Measurements from ENCODE around the gene INPP5K.
A peak's percentile ranks its signal among the peaks of the same experiment; 100 is the strongest.

DNA sequence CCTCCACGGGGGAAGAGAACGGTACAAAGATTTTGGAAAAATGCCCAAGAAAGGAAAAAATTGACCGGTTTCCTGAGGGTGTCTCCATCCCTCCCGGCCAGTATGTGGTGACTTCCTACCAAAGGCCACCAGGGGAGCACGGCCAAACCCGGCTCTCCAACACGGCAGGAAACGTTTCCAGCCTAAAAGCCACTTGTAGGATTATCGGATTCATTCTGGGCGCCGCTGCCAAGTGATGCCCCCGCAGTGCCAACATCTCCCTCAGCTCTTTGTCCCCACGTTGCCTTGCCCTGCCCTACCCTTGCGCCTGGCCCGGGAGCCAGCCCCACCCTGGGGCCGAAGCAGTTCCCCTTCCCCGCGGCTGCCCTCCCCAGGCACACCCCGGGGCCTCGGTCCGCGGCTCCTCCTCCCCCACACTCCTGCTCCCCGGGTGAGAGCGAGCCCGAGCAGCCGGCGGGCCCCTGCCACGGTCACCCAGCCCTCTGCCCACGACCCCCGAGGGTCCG is 61.1 kb downstream of the INPP5K start:
- TF ChIP-seq, protein P1, sequence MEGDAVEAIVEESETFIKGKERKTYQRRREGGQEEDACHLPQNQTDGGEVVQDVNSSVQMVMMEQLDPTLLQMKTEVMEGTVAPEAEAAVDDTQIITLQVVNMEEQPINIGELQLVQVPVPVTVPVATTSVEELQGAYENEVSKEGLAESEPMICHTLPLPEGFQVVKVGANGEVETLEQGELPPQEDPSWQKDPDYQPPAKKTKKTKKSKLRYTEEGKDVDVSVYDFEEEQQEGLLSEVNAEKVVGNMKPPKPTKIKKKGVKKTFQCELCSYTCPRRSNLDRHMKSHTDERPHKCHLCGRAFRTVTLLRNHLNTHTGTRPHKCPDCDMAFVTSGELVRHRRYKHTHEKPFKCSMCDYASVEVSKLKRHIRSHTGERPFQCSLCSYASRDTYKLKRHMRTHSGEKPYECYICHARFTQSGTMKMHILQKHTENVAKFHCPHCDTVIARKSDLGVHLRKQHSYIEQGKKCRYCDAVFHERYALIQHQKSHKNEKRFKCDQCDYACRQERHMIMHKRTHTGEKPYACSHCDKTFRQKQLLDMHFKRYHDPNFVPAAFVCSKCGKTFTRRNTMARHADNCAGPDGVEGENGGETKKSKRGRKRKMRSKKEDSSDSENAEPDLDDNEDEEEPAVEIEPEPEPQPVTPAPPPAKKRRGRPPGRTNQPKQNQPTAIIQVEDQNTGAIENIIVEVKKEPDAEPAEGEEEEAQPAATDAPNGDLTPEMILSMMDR (conservative IDR thresholded peaks at IDR 0.05; ENCODE audit: low read depth, low read length) = peak; percentile 42; the same call in 1 of the 2 replicates
- no peak for TF ChIP-seq EZH2 (IDR thresholded peaks at IDR 0.05; ENCODE audit: borderline replicate concordance, low read depth, low read length, poor library complexity, severe bottlenecking)

Measured in A673 (cell line).